K562 (cell line): ENCODE measurements around the gene SLC25A42. TPM values are rescaled to one million over a fixed set of nuclear protein-coding genes. Genes with fewer than 3 reads are reported as not detected.

ENCODE experiments used
- CBX3 ChIP-seq, 2 experiments: IDR thresholded peaks; 1 replicate in 1 of 2; 2 replicates in 1 of 2; pipeline ENCODE4 v1.6.1; 2012; ENCODE audit warnings: inconsistent platforms in 2 of 2, low read length in 2 of 2, borderline replicate concordance in 1 of 2, control low read depth in 1 of 2
- FOXK1 ChIP-seq: sonication (generic); formaldehyde crosslinking; IDR thresholded peaks from 2 replicates; pipeline ENCODE4 v1.8.0; 2022; ENCODE audit warnings: missing genetic modification reagents, mild to moderate bottlenecking, borderline replicate concordance
- KLF10 ChIP-seq: fragments of 250-450 bp; sonication (Bioruptor Pico); IDR thresholded peaks from 2 replicates; pipeline ENCODE4 v1.6.1; 2021; ENCODE audit warnings: matching md5 sums
- MAZ ChIP-seq, 2 experiments: fragments of 450-650 bp in 1 of 2; sonication (generic) in 1 of 2; formaldehyde crosslinking; IDR thresholded peaks in 1 of 2; conservative IDR thresholded peaks in 1 of 2; 2 replicates each; pipeline versions ENCODE4 v1.4.0 to v1.5.0; 2020; ENCODE audit warnings: mild to moderate bottlenecking in 1 of 2, missing genetic modification reagents in 1 of 2
- MEF2D ChIP-seq: conservative IDR thresholded peaks from 2 replicates; pipeline ENCODE4 v1.6.1; 2016; ENCODE audit warnings: low read depth, missing genetic modification characterization, missing compliant biosample characterization
- NONO ChIP-seq, 2 experiments: fragments of 200-400 bp in 1 of 2; fragments of 450-650 bp in 1 of 2; formaldehyde crosslinking in 1 of 2; IDR thresholded peaks; 2 replicates each; pipeline ENCODE4 v1.6.1; 2017; ENCODE audit warnings: low read depth in 2 of 2, mild to moderate bottlenecking in 2 of 2, moderate library complexity in 2 of 2, low read length in 1 of 2
- RAD21 ChIP-seq, 2 experiments: fragments of 250-450 bp in 1 of 2; fragments of 450-650 bp in 1 of 2; sonication (Bioruptor Pico) in 1 of 2; formaldehyde crosslinking in 1 of 2; IDR thresholded peaks in 1 of 2; conservative IDR thresholded peaks in 1 of 2; 2 replicates each; pipeline versions ENCODE4 v1.4.0 to v1.8.0; 2020 to 2022; ENCODE audit warnings: mild to moderate bottlenecking in 2 of 2, moderate library complexity in 1 of 2
- RAD51 ChIP-seq: fragments of 450-650 bp; IDR thresholded peaks from 2 replicates; pipeline ENCODE4 v1.7.1; 2016; ENCODE audit warnings: low read depth, mild to moderate bottlenecking, borderline replicate concordance
- RHOXF2B ChIP-seq: fragments of 250-450 bp; sonication (Bioruptor Pico); conservative IDR thresholded peaks from 2 replicates; pipeline ENCODE4 v1.5.1; 2021
- SMC3 ChIP-seq: conservative IDR thresholded peaks from 2 replicates; pipeline ENCODE4 v1.6.1; 2011; ENCODE audit warnings: low read depth, low read length, improper control_type of control experiment; ENCODE audit not compliant: insufficient read depth
- SNRNP70 ChIP-seq: fragments of 200-400 bp; formaldehyde crosslinking; optimal IDR thresholded peaks from 2 replicates; pipeline ENCODE3; 2017; ENCODE audit warnings: low read depth, low read length
- THRAP3 ChIP-seq: fragments of 450-650 bp; IDR thresholded peaks from 2 replicates; pipeline ENCODE4 v1.6.1; 2016; ENCODE audit warnings: mild to moderate bottlenecking, inconsistent platforms, borderline replicate concordance
- XRCC5 ChIP-seq: fragments of 200-400 bp; formaldehyde crosslinking; IDR thresholded peaks from 2 replicates; pipeline ENCODE4 v1.6.1; 2017; ENCODE audit warnings: low read depth, mild to moderate bottlenecking, low read length
- YY1 ChIP-seq, 3 experiments: IDR thresholded peaks; 2 replicates each; pipeline ENCODE4 v1.6.1; 2011; ENCODE audit warnings: low read length in 2 of 3, mild to moderate bottlenecking in 2 of 3, moderate library complexity in 2 of 3, borderline replicate concordance in 1 of 3, control low read depth in 1 of 3, low read depth in 1 of 3; ENCODE audit not compliant: insufficient read depth in 3 of 3, insufficient replicate concordance in 2 of 3, control insufficient read depth in 1 of 3, insufficient read length in 1 of 3; ENCODE audit errors: extremely low read depth in 1 of 3
- ZNF24 ChIP-seq: fragments of 450-650 bp; IDR thresholded peaks from 2 replicates; pipeline ENCODE4 v1.6.1; 2016
- ZNF57 ChIP-seq: fragments of 450-650 bp; formaldehyde crosslinking; IDR thresholded peaks from 2 replicates; pipeline ENCODE4 v1.4.0; 2020; ENCODE audit warnings: mild to moderate bottlenecking, moderate library complexity
- ZNF583 ChIP-seq: fragments of 250-450 bp; sonication (Bioruptor Pico); IDR thresholded peaks from 2 replicates; pipeline ENCODE4 v1.4.0; 2020
- polyA plus RNA-seq, 8 experiments: library from polyadenylated mRNA; depleted of rRNA in 4 of 8; stranded (reverse) in 5 of 8; unstranded in 3 of 8; fragments of >200 nt; fragmentation: Nextera tagmentation in 2 of 8; fragmentation: Illumina TruSeq in 1 of 8; extraction: Ambion mirVana in 2 of 8; extraction: Trizol in 1 of 8; gene quantifications; 2 replicates each; pipeline versions ENCODE4 v1.2.1 to v1.2.3, GENCODE V29; 2011 to 2014; ENCODE audit warnings: inconsistent platforms in 1 of 8, missing spikeins in 1 of 8
- total RNA-seq, 7 experiments: library from RNA; depleted of rRNA in 6 of 7; stranded (reverse); fragments of >200 nt in 6 of 7; fragmentation: Illumina TruSeq in 2 of 7; extraction: Trizol in 2 of 7; gene quantifications; 2 replicates each; pipeline versions ENCODE4 v1.2.1 to v1.2.3, GENCODE V29; 2011 to 2021; ENCODE audit warnings: low replicate concordance in 1 of 7

Gene SLC25A42
- total and polyA plus RNA-seq, 9 of the 15 experiments (the other 6 are each of a cell fraction or from before 2014, with no cell fraction given), result 0.59 to 32.2 (median 14.1) TPM

GRCh38 chr19:19115954-19116353 is 52.2 kb downstream of the SLC25A42 start (continued):
- TF ChIP-seq MAZ (CRISPR knock-in tag; conservative IDR thresholded peaks at IDR 0.05 in 1 of 2, IDR thresholded peaks at IDR 0.05 in 1 of 2), result peak in 1 of 2 experiments; percentile 63; a peak in 1 of 4 replicates
- TF ChIP-seq RAD51, result no peak
- peak; percentile 30; the same call in 1 of the 2 replicates for TF ChIP-seq SMC3
- 0 out of 4 replicates have a peak, but pooled peaks of 1 of the 2 experiments have one; percentile 8 for TF ChIP-seq NONO (IDR thresholded peaks at IDR 0.05; ENCODE audit: low read depth in 2 of 2, low read length in 1 of 2)
- TF ChIP-seq RHOXF2B (CRISPR knock-in tag), result no peak
- TF ChIP-seq THRAP3, result no peak
- 0 out of 3 replicates have a peak, but pooled peaks of 1 of the 2 experiments have one; percentile 13 for TF ChIP-seq CBX3 (IDR thresholded peaks at IDR 0.05; ENCODE audit: borderline replicate concordance in 1 of 2, low read length in 2 of 2)
- no peak for TF ChIP-seq KLF10 (CRISPR knock-in tag)
- TF ChIP-seq FOXK1, result no peak
- peak in 1 of 3 experiments; percentile 20 for TF ChIP-seq YY1 (IDR thresholded peaks at IDR 0.05; ENCODE audit: borderline replicate concordance in 1 of 3, control insufficient read depth in 1 of 3, extremely low read depth in 1 of 3, insufficient read depth in 3 of 3, insufficient read length in 1 of 3, insufficient replicate concordance in 2 of 3, low read depth in 1 of 3, low read length in 2 of 3)
- peak; percentile 34 to 62; a peak in 3 of 4 replicates for TF ChIP-seq RAD21 (CRISPR knock-in tag; conservative IDR thresholded peaks at IDR 0.05 in 1 of 2, IDR thresholded peaks at IDR 0.05 in 1 of 2)
- TF ChIP-seq ZNF24, result no peak
- no peak for TF ChIP-seq SNRNP70
- TF ChIP-seq XRCC5, result no peak
- TF ChIP-seq ZNF583 (CRISPR knock-in tag), result no peak
- no peak for TF ChIP-seq ZNF57 (CRISPR knock-in tag)
- no peak for TF ChIP-seq MEF2D
